Measurements from ENCODE around the gene ZCRB1. TPM values are rescaled to one million over a fixed set of nuclear protein-coding genes. Genes with fewer than 3 reads are reported as not detected.
"Not testable (repeated sequence)": the region's sequence is repeated elsewhere in the genome, so short reads cannot be mapped to it uniquely, and the experiment has no call there.

Gene ZCRB1
- total RNA-seq, 2 donors from 2014 or later, result 25.2 to 27.2 TPM

- ATAC-seq (ENCODE audit: insufficient number of reproducible peaks, low FRiP score, low read depth) (no peak), DNase-seq (ENCODE audit: low spot score) (no peak)
- no peak for TF ChIP-seq CTCF (IDR thresholded peaks at IDR 0.05)
- Histone ChIP-seq H3K36me3 (no peaks in the 10 kb centered on the region), H3K4me3 (no peak overlapping the region), H3K27ac (no peak overlapping the region), H3K27me3 (replicated peaks; ENCODE audit: insufficient read depth) (no peaks in the 10 kb centered on the region), H3K9me3 (no peaks in the 10 kb centered on the region), H3K4me1 (ENCODE audit: control insufficient read depth in 1 of 2, low read depth in 2 of 2) (peaks cover 0 to 12% of the 10 kb centered on the region in 2 donors)
Measured at GRCh38 chr12:42364692-42365091, 38.8 kb upstream of the ZCRB1 start.

GRCh38 chr12:42362647-42363260, 36.9 kb upstream of the ZCRB1 start:
- TF ChIP-seq CTCF (IDR thresholded peaks at IDR 0.05), result no peak
- Histone ChIP-seq H3K4me3 (no peak overlapping the region), H3K9me3 (no peaks in the 10 kb centered on the region), H3K27me3 (replicated peaks; ENCODE audit: insufficient read depth) (no peaks in the 10 kb centered on the region), H3K27ac (no peak overlapping the region), H3K4me1 (ENCODE audit: control insufficient read depth in 1 of 2, low read depth in 2 of 2) (peaks cover 0 to 12% of the 10 kb centered on the region in 2 donors), H3K36me3 (no peaks in the 10 kb centered on the region)
- ATAC-seq (ENCODE audit: insufficient number of reproducible peaks, low FRiP score, low read depth) (no peak), DNase-seq (ENCODE audit: low spot score) (no peak)

GRCh38 chr12:42361909-42362646, 36.2 kb upstream of the ZCRB1 start:
- DNase-seq (ENCODE audit: low spot score), result no peak
- Histone ChIP-seq H3K9me3 (no peaks in the 10 kb centered on the region), H3K27ac (no peak overlapping the region), H3K4me1 (ENCODE audit: control insufficient read depth in 1 of 2, low read depth in 2 of 2) (peaks cover 2 to 15% of the 10 kb centered on the region in 2 donors), H3K36me3 (no peaks in the 10 kb centered on the region), H3K4me3 (no peak overlapping the region), H3K27me3 (replicated peaks; ENCODE audit: insufficient read depth) (no peaks in the 10 kb centered on the region)
- no peak for ATAC-seq (ENCODE audit: insufficient number of reproducible peaks, low FRiP score, low read depth)
- no peak for TF ChIP-seq CTCF (IDR thresholded peaks at IDR 0.05)

GRCh38 chr12:42360747-42361403, 35.0 kb upstream of the ZCRB1 start:
- ATAC-seq (ENCODE audit: insufficient number of reproducible peaks, low FRiP score, low read depth) (no peak), DNase-seq (ENCODE audit: low spot score) (no peak)
- Histone ChIP-seq H3K9me3 (no peaks in the 10 kb centered on the region), H3K36me3 (no peaks in the 10 kb centered on the region), H3K4me3 (no peak overlapping the region), H3K27ac (no peak overlapping the region), H3K27me3 (replicated peaks; ENCODE audit: insufficient read depth) (no peaks in the 10 kb centered on the region), H3K4me1 (ENCODE audit: control insufficient read depth in 1 of 2, low read depth in 2 of 2) (peaks cover 11 to 22% of the 10 kb centered on the region in 2 donors)
- TF ChIP-seq CTCF (IDR thresholded peaks at IDR 0.05), result no peak

GRCh38 chr12:42356344-42356743, 30.4 kb upstream of the ZCRB1 start:
- no peak for DNase-seq (ENCODE audit: low spot score)
- Histone ChIP-seq H3K9me3 (no peaks in the 10 kb centered on the region), H3K36me3 (no peaks in the 10 kb centered on the region), H3K4me1 (ENCODE audit: control insufficient read depth in 1 of 2, low read depth in 2 of 2) (peaks cover 11 to 24% of the 10 kb centered on the region in 2 donors), H3K27me3 (replicated peaks; ENCODE audit: insufficient read depth) (no peaks in the 10 kb centered on the region), H3K4me3 (no peak overlapping the region), H3K27ac (peak overlapping the region in 1 of 2 donors; percentile 23)
- no peak for ATAC-seq (ENCODE audit: insufficient number of reproducible peaks, low FRiP score, low read depth)
- no peak for TF ChIP-seq CTCF (IDR thresholded peaks at IDR 0.05)

GRCh38 chr12:42350021-42350407, 24.1 kb upstream of the ZCRB1 start:
- not testable (repeated sequence) for ATAC-seq (ENCODE audit: insufficient number of reproducible peaks, low FRiP score, low read depth); H3K27me3 ChIP-seq (replicated peaks; ENCODE audit: insufficient read depth); H3K4me1 ChIP-seq (ENCODE audit: control insufficient read depth in 1 of 2, low read depth in 2 of 2); H3K4me3 ChIP-seq; H3K36me3 ChIP-seq; H3K9me3 ChIP-seq; DNase-seq (ENCODE audit: low spot score); H3K27ac ChIP-seq

- not testable (repeated sequence) for DNase-seq (ENCODE audit: low spot score); H3K4me1 ChIP-seq (ENCODE audit: control insufficient read depth in 1 of 2, low read depth in 2 of 2); H3K27me3 ChIP-seq (replicated peaks; ENCODE audit: insufficient read depth); ATAC-seq (ENCODE audit: insufficient number of reproducible peaks, low FRiP score, low read depth); H3K36me3 ChIP-seq; H3K27ac ChIP-seq; H3K9me3 ChIP-seq; H3K4me3 ChIP-seq
Measured at GRCh38 chr12:42349119-42350020, 23.5 kb upstream of the ZCRB1 start.
